CD4-positive, alpha-beta memory T cell (primary cell): ENCODE results near the gene C1GALT1. TPM values are rescaled to one million over a fixed set of nuclear protein-coding genes. Genes with fewer than 3 reads are reported as not detected.
"Not testable (repeated sequence)": the region's sequence is repeated elsewhere in the genome, so short reads cannot be mapped to it uniquely, and the experiment has no call there.

Experiments
- CTCF ChIA-PET: fragments of 350-600 bp; sonication (Branson Sonifier 250); formaldehyde crosslinking; loops from one replicate; lab custom pipeline; 2021; ENCODE audit warnings: inconsistent platforms; ENCODE audit not compliant: partially characterized antibody; lab: Charles Lee
- POLR2A ChIA-PET: fragments of 350-600 bp; sonication (Branson Sonifier 250); formaldehyde crosslinking; loops from one replicate; lab custom pipeline; 2021; ENCODE audit not compliant: partially characterized antibody; lab: Charles Lee
- DNase-seq, 5 donors: peaks; one replicate each; pipeline versions ENCODE4 v3.0.0 to v3.0.0-alpha.2; 2020 to 2022; ENCODE audit warnings: mixed read lengths in 1 of 5
- H3K27ac ChIP-seq: one replicate; pipeline ENCODE4 v1.7.0; 2013; ENCODE audit warnings: low read depth, low read length
- H3K27me3 ChIP-seq: 2 replicates; pipeline ENCODE4 v1.7.0; 2013; ENCODE audit warnings: mild to moderate bottlenecking, low read length, moderate library complexity; ENCODE audit not compliant: insufficient read depth
- H3K36me3 ChIP-seq: 2 replicates; pipeline ENCODE4 v1.7.0; 2013; ENCODE audit warnings: mild to moderate bottlenecking, low read length, moderate library complexity; ENCODE audit not compliant: insufficient read depth
- H3K4me1 ChIP-seq: 2 replicates; pipeline ENCODE4 v1.7.0; 2013; ENCODE audit warnings: mild to moderate bottlenecking, low read length, moderate library complexity; ENCODE audit not compliant: insufficient read depth
- H3K4me3 ChIP-seq, 2 donors: one replicate each; pipeline ENCODE4 v1.7.0; 2013; ENCODE audit warnings: low read length in 2 of 2, mild to moderate bottlenecking in 1 of 2
- H3K9me3 ChIP-seq, 2 donors: one replicate each; pipeline ENCODE4 v1.7.0; 2013; ENCODE audit warnings: low read length in 2 of 2, control low read depth in 1 of 2; ENCODE audit not compliant: control insufficient read depth in 1 of 2
- H3K27ac Mint-ChIP-seq, 7 donors: one replicate each; pipeline ENCODE4 v1.8.0; 2020 to 2021; ENCODE audit warnings: mixed read lengths in 7 of 7, mild to moderate bottlenecking in 6 of 7, inconsistent platforms in 3 of 7, moderate library complexity in 3 of 7
- H3K27me3 Mint-ChIP-seq, 2 donors: one replicate each; pipeline ENCODE4 v1.8.0; 2020 to 2021; ENCODE audit warnings: mixed read lengths in 2 of 2
- H3K36me3 Mint-ChIP-seq, 2 donors: one replicate each; pipeline ENCODE4 v1.8.0; 2020 to 2021; ENCODE audit warnings: mixed read lengths in 2 of 2, inconsistent platforms in 1 of 2, mild to moderate bottlenecking in 1 of 2
- H3K4me1 Mint-ChIP-seq, 4 donors: one replicate each; pipeline ENCODE4 v1.8.0; 2020 to 2021; ENCODE audit warnings: mixed read lengths in 4 of 4, mild to moderate bottlenecking in 1 of 4
- H3K4me3 Mint-ChIP-seq, 8 donors: one replicate each; pipeline ENCODE4 v1.8.0; 2020 to 2021; ENCODE audit warnings: mixed read lengths in 8 of 8, mild to moderate bottlenecking in 7 of 8, moderate library complexity in 6 of 8, inconsistent platforms in 3 of 8
- H3K9me3 Mint-ChIP-seq, 8 donors: one replicate each; pipeline ENCODE4 v1.8.0; 2020 to 2021; ENCODE audit warnings: mixed read lengths in 8 of 8, mild to moderate bottlenecking in 5 of 8, inconsistent platforms in 3 of 8, moderate library complexity in 1 of 8
- intact Hi-C: fragments of 100-400 bp; cut with micrococcal nuclease; formaldehyde crosslinking; loops from one replicate; pipeline ENCODE4 v1.15.1; 2023
- polyA plus RNA-seq, 2 donors: library from polyadenylated mRNA; unstranded; fragments of 300-500 nt; fragmentation: Illumina TruSeq; gene quantifications; one replicate each; pipeline ENCODE4 v1.2.3, GENCODE V29; 2021
- total RNA-seq, 2 experiments: library from RNA; stranded (reverse); gene quantifications; one replicate each; pipeline ENCODE4 v1.2.3, GENCODE V29; 2021

The C1GALT1 gene
- total RNA-seq (10 to 100 TPM; 54.6 to 54.8 TPM), polyA plus RNA-seq (10 to 100 TPM; 62.4 to 68.5 TPM)

GRCh38 chr7:7182156-7183060, at the start of gene C1GALT1:
Gene C1GALT1 (plus strand): TSS chr7:7182544. CDS start chr7:7234320, 51,776 bp downstream.
- intact Hi-C loops, result loop anchor here (1.0 to 10.0 kb wide), 13 partner anchors 11 to 1115 kb away; partner anchors contain the start of genes GLCCI1, MIOS and UMAD1
- H3K27me3 Mint-ChIP-seq, result no peaks in the 10 kb centered on the region
- H3K36me3 Mint-ChIP-seq, result peaks cover 5 to 11% of the 10 kb centered on the region in 2 donors
- Histone ChIP-seq H3K36me3 (peaks cover 4% of the 10 kb centered on the region), H3K9me3 (no peaks in the 10 kb centered on the region), H3K4me3 (peak within 1 kb of the TSS; percentile 55 to 60), H3K27me3 (no peaks in the 10 kb centered on the region), H3K4me1 (peaks cover 50% of the 10 kb centered on the region), H3K27ac (peak within 1 kb of the TSS; percentile 96)
- ChIA-PET POLR2A (interaction anchor here (0.6 to 6.3 kb wide), 39 partner anchors 9 to 949 kb away, joined by 3 to 128 read pairs (median 5); partner anchors contain the start of genes GLCCI1 and UMAD1), CTCF (interaction anchor here (0.6 to 2.6 kb wide), 40 partner anchors 8 to 585 kb away, joined by 3 to 66 read pairs (median 4); no protein-coding TSS in a partner anchor)
- peak within 1 kb of the TSS; percentile 83 to 99 (median 94) for H3K4me3 Mint-ChIP-seq
- peak within 1 kb of the TSS; percentile 94 to 98 (median 97) for H3K27ac Mint-ChIP-seq
- H3K9me3 Mint-ChIP-seq, result no peaks in the 10 kb centered on the region
- peaks cover 12 to 21% (median 17%) of the 10 kb centered on the region in 4 donors for H3K4me1 Mint-ChIP-seq
- peak; percentile 97 to 99 (median 98) for DNase-seq

DNA sequence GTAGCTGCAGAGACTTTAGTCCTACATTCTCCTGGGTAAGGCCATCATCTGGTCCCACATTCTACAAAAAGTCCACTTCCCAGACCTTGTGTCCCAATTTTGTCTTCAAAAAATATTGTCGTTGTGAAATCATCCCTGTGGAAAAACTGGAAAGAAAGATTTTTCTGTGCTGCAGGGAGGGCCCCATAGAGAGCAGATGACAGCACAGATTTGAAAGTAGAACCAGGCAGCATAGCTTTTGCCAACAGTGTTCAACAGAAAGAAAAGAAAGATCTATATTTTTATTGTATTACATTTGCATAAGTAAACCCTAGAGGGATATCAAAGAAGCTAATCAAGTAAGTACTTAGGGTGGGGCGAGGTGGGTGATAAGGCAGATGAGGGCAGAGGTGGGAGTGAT, 48.3 kb upstream of the C1GALT1 start:
- no peaks in the 10 kb centered on the region for H3K36me3 ChIP-seq
- Mint-ChIP-seq H3K36me3 (no peaks in the 10 kb centered on the region), H3K4me3 (no peak overlapping the region), H3K9me3 (peaks cover 0 to 2% (median 0%) of the 10 kb centered on the region in 8 donors), H3K27ac (no peak overlapping the region), H3K4me1 (peaks cover 6 to 20% (median 8%) of the 10 kb centered on the region in 4 donors), H3K27me3 (peaks cover 0 to 3% of the 10 kb centered on the region in 2 donors)
- H3K27me3 ChIP-seq, result no peaks in the 10 kb centered on the region
- ChIA-PET POLR2A (no interaction called here), CTCF (no interaction called here)
- DNase-seq, result no peak
- H3K9me3 ChIP-seq, result no peaks in the 10 kb centered on the region
- H3K4me1 ChIP-seq, result no peaks in the 10 kb centered on the region
- no peak overlapping the region for H3K4me3 ChIP-seq
- no peak overlapping the region for H3K27ac ChIP-seq
- intact Hi-C loops, result no loop called here

DNA sequence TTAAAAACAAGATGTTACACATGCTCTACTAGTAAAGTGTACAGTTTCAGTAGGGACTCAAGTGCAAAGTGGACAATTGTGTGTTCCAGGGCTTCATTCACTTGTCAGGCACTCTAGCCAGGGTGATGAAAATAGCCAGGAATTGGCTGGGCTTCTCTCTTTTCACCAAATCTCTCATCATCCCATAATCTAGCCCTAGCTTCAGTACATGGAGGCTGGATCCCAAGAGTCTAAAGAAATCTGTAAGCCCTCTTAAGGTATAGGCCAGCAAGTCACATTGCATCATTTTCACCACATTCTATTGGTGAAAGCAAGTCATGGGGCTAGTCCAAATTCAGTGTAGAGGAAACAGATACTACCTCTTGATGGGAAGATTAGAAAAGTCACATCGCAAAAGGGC, 47.3 kb upstream of the C1GALT1 start:
- H3K27ac ChIP-seq, result no peak overlapping the region
- peaks cover 0 to 3% of the 10 kb centered on the region in 2 donors for H3K27me3 Mint-ChIP-seq
- H3K4me1 ChIP-seq, result no peaks in the 10 kb centered on the region
- H3K27ac Mint-ChIP-seq, result no peak overlapping the region
- DNase-seq, result no peak
- peaks cover 0 to 5% (median 2%) of the 10 kb centered on the region in 8 donors for H3K9me3 Mint-ChIP-seq
- ChIA-PET POLR2A (no interaction called here), CTCF (no interaction called here)
- H3K4me3 ChIP-seq, result no peak overlapping the region
- H3K9me3 ChIP-seq, result no peaks in the 10 kb centered on the region
- H3K27me3 ChIP-seq, result no peaks in the 10 kb centered on the region
- no peaks in the 10 kb centered on the region for H3K36me3 ChIP-seq
- no peaks in the 10 kb centered on the region for H3K36me3 Mint-ChIP-seq
- intact Hi-C loops, result no loop called here
- peaks cover 6 to 20% (median 8%) of the 10 kb centered on the region in 4 donors for H3K4me1 Mint-ChIP-seq
- no peak overlapping the region for H3K4me3 Mint-ChIP-seq

GRCh38 chr7:7135924-7136323, 46.4 kb upstream of the C1GALT1 start:
- peaks cover 6 to 20% (median 8%) of the 10 kb centered on the region in 4 donors for H3K4me1 Mint-ChIP-seq
- H3K4me3 Mint-ChIP-seq, intact Hi-C loops, H3K36me3 Mint-ChIP-seq, H3K27me3 Mint-ChIP-seq, CTCF ChIA-PET, H3K9me3 Mint-ChIP-seq, H3K4me3 ChIP-seq, POLR2A ChIA-PET, H3K4me1 ChIP-seq, H3K36me3 ChIP-seq, H3K27ac ChIP-seq, H3K9me3 ChIP-seq, DNase-seq, H3K27me3 ChIP-seq: not testable (repeated sequence)
- peak overlapping the region in 1 of 7 donors; percentile 13 for H3K27ac Mint-ChIP-seq

DNA sequence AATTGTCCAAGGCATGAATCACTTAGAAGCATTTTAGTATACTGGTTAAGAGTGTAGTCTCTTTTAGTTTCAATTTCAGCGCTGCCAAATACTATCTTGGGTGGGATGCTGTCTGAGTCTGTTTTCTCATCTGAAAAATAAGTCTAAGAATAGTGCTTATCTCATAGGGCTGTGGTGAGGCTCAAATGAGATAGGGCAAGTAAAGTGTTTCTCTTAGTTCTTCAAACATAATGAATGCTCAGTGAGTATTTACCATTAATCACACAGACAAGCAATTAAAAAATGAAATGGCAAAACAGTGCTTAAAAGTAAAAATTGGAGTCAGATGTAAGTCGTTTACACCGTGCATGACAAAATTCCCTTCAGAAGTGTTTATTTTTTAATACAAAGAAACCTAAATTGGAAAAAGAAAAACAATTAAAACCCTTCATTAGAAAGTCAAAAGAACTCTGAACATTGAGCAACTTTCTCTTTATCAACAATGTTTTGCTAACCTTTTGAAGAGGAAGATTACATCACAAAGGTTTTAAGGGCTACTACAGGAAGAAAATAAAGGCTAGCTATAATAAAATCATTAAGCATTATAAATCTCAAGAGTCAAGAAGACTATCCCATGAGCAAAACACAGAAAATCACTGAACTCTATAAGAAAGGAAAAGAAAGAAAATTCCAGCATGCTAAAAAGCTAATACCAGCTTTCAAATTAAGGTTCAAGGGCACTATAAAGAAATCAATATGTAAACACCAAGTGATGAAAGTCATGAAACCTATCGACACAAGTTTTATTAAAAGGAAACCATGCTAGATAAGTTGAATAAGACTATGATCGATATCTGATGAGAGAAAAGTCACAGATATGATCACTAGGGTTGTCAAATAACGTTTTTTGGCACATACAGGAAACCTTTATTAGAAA, 45.6 kb upstream of the C1GALT1 start:
- Mint-ChIP-seq H3K36me3 (peaks cover 0 to 1% of the 10 kb centered on the region in 2 donors), H3K4me3 (peak overlapping the region in 4 of 8 donors; percentile 14 to 56 (median 25)), H3K27ac (peak overlapping the region in 2 of 7 donors; percentile 10 to 43), H3K9me3 (peaks cover 0 to 7% (median 4%) of the 10 kb centered on the region in 8 donors), H3K27me3 (peaks cover 0 to 3% of the 10 kb centered on the region in 2 donors), H3K4me1 (peaks cover 4 to 14% (median 6%) of the 10 kb centered on the region in 4 donors)
- H3K4me3 ChIP-seq, result no peak overlapping the region
- CTCF ChIA-PET, result no interaction called here
- POLR2A ChIA-PET, result interaction anchor here (0.6 kb wide), 1 partner anchor 46 kb away, joined by 3 read pairs; no protein-coding TSS in a partner anchor
- H3K36me3 ChIP-seq, result no peaks in the 10 kb centered on the region
- H3K4me1 ChIP-seq, result no peaks in the 10 kb centered on the region
- no peak overlapping the region for H3K27ac ChIP-seq
- H3K9me3 ChIP-seq, result no peaks in the 10 kb centered on the region
- H3K27me3 ChIP-seq, result no peaks in the 10 kb centered on the region
- intact Hi-C loops, result no loop called here
- DNase-seq, result no peak

- CTCF ChIA-PET, result interaction anchor here (0.9 to 1.0 kb wide), 2 partner anchors 33 to 36 kb away, joined by 4 to 5 read pairs; no protein-coding TSS in a partner anchor
- H3K27ac Mint-ChIP-seq, result no peak overlapping the region
Observed at GRCh38 chr7:7138897-7139296, 43.4 kb upstream of the C1GALT1 start.

More at GRCh38 chr7:7138897-7139296, 43.4 kb upstream of the C1GALT1 start:
- Histone ChIP-seq H3K36me3 (no peaks in the 10 kb centered on the region), H3K27ac (no peak overlapping the region), H3K4me3 (no peak overlapping the region), H3K9me3 (no peaks in the 10 kb centered on the region), H3K4me1 (no peaks in the 10 kb centered on the region), H3K27me3 (no peaks in the 10 kb centered on the region)
- POLR2A ChIA-PET, result no interaction called here
- peaks cover 4 to 14% (median 6%) of the 10 kb centered on the region in 4 donors for H3K4me1 Mint-ChIP-seq
- H3K9me3 Mint-ChIP-seq, result peaks cover 3 to 21% (median 9%) of the 10 kb centered on the region in 8 donors
- H3K27me3 Mint-ChIP-seq, result peaks cover 0 to 3% of the 10 kb centered on the region in 2 donors
- peaks cover 6 to 7% of the 10 kb centered on the region in 2 donors for H3K36me3 Mint-ChIP-seq
- intact Hi-C loops, result no loop called here
- no peak for DNase-seq
- no peak overlapping the region for H3K4me3 Mint-ChIP-seq
